Right atrium auricular region (tissue), 2 donors: ENCODE measurements around the gene MMP13. TPM values are rescaled to one million over a fixed set of nuclear protein-coding genes. Genes with fewer than 3 reads are reported as not detected.
"Not testable (repeated sequence)": the region's sequence is repeated elsewhere in the genome, so short reads cannot be mapped to it uniquely, and the experiment has no call there.

Source experiments
- DNase-seq: peaks from one replicate; pipeline ENCODE4 v3.0.0-alpha.2; 2019; ENCODE audit warnings: low spot score
- H3K27ac ChIP-seq, 2 donors: fragments of 200-600 bp; sonication (generic); 1 replicate in 1 of 2; 2 replicates in 1 of 2; pipeline ENCODE4 v1.5.1; 2016 to 2019
- H3K27me3 ChIP-seq, 2 donors: fragments of 200-600 bp; sonication (generic); one replicate each; pipeline versions ENCODE4 v1.5.1 to v1.6.0; 2017 to 2019
- H3K36me3 ChIP-seq: fragments of 200-600 bp; sonication (generic); one replicate; pipeline ENCODE4 v1.5.1; 2016
- H3K4me1 ChIP-seq, 2 donors: fragments of 200-600 bp; sonication (generic); one replicate each; pipeline versions ENCODE4 v1.5.1 to v1.6.0; 2017 to 2019
- H3K4me3 ChIP-seq, 2 donors: fragments of 200-600 bp; sonication (generic); 1 replicate in 1 of 2; 2 replicates in 1 of 2; pipeline ENCODE4 v1.5.1; 2017 to 2019; ENCODE audit warnings: mild to moderate bottlenecking in 1 of 2, moderate library complexity in 1 of 2
- H3K9me3 ChIP-seq, 2 donors: fragments of 200-600 bp; sonication (generic); one replicate each; pipeline ENCODE4 v1.5.1; 2019
- CTCF ChIP-seq, 2 donors: fragments of 200-600 bp; sonication (generic); IDR thresholded peaks; one replicate each; pipeline ENCODE4 v1.5.1; 2019; ENCODE audit warnings: antibody characterized with exemption in 2 of 2
- total RNA-seq, 2 donors: library from RNA; depleted of rRNA; stranded (reverse); fragments of >200 nt; gene quantifications; one replicate each; pipeline ENCODE4 v1.1.0, GENCODE V29; 2016

MMP13 gene
- total RNA-seq, 2 donors from 2014 or later: not detected

- no peak for TF ChIP-seq CTCF (IDR thresholded peaks at IDR 0.05)
- Histone ChIP-seq H3K4me1 (no peaks in the 10 kb centered on the region), H3K4me3 (no peak overlapping the region), H3K27ac (no peak overlapping the region), H3K9me3 (no peaks in the 10 kb centered on the region), H3K27me3 (no peaks in the 10 kb centered on the region), H3K36me3 (no peaks in the 10 kb centered on the region)
- DNase-seq: no peak
Observed at GRCh38 chr11:102911758-102912481, 43.6 kb downstream of the MMP13 start.

- DNase-seq, H3K4me1 ChIP-seq, H3K9me3 ChIP-seq, H3K27ac ChIP-seq, H3K36me3 ChIP-seq, H3K27me3 ChIP-seq, H3K4me3 ChIP-seq: not testable (repeated sequence)
Observed at GRCh38 chr11:102905848-102906247, 49.7 kb downstream of the MMP13 start.

- H3K9me3 ChIP-seq, H3K4me1 ChIP-seq, DNase-seq, H3K27me3 ChIP-seq, H3K36me3 ChIP-seq, H3K27ac ChIP-seq, H3K4me3 ChIP-seq: not testable (repeated sequence)
Observed at GRCh38 chr11:102903895-102904294, 51.6 kb downstream of the MMP13 start.

- H3K4me1 ChIP-seq: no peaks in the 10 kb centered on the region
- no peaks in the 10 kb centered on the region for H3K27me3 ChIP-seq
- DNase-seq: no peak
- no peaks in the 10 kb centered on the region for H3K36me3 ChIP-seq
- H3K4me3 ChIP-seq: no peak overlapping the region
- H3K27ac ChIP-seq: no peak overlapping the region
- no peak for TF ChIP-seq CTCF (IDR thresholded peaks at IDR 0.05)
- no peaks in the 10 kb centered on the region for H3K9me3 ChIP-seq
Observed at GRCh38 chr11:102900346-102900745, 55.2 kb downstream of the MMP13 start.

Other genes starting within 250 kb of the MMP13 start
- not detected for gene MMP27, start 250.0 kb downstream of the MMP13 start, total RNA-seq
- gene MMP8, start 230.8 kb downstream of the MMP13 start, total RNA-seq: under 1 TPM; 0.35 to 0.41 TPM
- not detected for gene MMP10, start 175.1 kb downstream of the MMP13 start, total RNA-seq
- gene MMP1, start 157.6 kb downstream of the MMP13 start, total RNA-seq: under 1 TPM in 1 of 2 donors, not detected in 1; 0.16 TPM
- not detected for gene MMP3, start 112.1 kb downstream of the MMP13 start, total RNA-seq
- not detected for gene MMP12, start 80.8 kb downstream of the MMP13 start, total RNA-seq
- 10 to 100 TPM; 25.5 to 28.7 TPM for gene DCUN1D5, start 136.4 kb upstream of the MMP13 start, total RNA-seq
- gene DYNC2H1, start 153.7 kb upstream of the MMP13 start, total RNA-seq: 10 to 100 TPM in 1 of 2 donors, 1 to 10 TPM in 1; 7.8 to 12.7 TPM